HG02870 (cell line): ENCODE results near the gene RPL18A.
A peak's percentile ranks its signal among the peaks of the same experiment; 100 is the strongest.

ENCODE experiments used
- ATAC-seq: cut with Tn5 transposase; IDR thresholded peaks from one replicate; pipeline ENCODE4 v1.9.1; 2021; ENCODE audit warnings: mild to moderate bottlenecking, moderate library complexity; ENCODE audit not compliant: unreplicated experiment

The RPL18A gene

DNA sequence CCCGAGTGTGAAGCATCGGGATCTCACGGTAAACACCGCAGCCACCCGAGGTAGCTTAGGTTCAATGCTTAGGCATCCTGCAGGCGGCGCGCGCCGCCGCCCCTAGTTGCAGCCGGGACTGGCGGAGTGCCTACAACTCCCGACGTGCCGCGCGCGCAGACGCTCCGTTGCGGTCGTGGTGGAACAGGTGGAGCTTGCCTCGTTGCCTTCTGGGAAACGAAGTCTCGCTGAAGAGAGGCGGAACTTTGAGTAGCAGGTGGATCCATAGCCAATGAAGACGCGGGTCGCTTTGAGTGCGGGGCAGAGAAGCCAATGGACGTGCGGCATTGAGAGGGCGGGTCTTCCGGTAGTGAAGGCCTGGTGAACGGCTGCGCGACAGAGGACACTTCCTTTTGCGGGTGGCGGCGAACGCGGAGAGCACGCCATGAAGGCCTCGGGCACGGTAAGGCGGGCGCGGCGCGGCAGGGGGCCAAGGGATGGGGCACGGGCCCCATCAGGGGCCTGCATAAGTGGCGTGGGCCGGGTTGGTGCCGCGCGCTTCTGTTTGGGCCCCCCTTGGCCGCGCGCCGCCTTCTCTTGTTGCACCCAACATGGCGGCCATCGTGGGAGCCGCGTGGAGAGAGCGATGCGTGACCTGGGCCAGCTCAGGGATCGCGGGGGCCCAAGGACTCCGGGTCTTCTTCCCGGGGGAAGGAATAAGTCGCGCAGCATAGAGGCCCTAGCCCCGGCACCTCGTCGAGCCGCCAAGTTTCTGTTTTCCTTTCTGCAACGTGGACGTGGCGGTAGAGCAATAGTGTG, at the start of gene RPL18A:
Gene RPL18A (plus strand): TSS at position 378 of the 798 bp plus-strand sequence. CDS start 47 bp downstream, at position 425.
- peak; percentile 93 for ATAC-seq

DNA sequence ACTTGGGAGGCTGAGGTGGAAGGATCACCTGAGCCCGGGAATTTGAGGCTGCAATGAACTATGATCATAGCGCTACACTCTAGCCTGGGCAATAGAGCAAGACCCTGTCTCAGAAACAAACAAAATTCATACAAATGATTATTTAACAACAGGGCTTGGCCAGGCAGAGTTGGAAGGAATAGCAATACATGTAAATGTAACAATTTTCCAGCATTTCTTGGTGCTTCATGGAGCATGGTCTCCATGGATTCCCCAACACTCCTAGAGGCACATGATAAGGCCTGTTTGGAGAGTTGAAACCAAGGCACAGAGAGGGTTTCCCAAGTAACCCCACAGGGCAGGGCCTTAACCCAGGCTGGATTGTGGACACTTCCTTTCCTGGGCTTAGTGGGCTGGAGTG, 48.6 kb upstream of the RPL18A start:
- no peak for ATAC-seq

DNA sequence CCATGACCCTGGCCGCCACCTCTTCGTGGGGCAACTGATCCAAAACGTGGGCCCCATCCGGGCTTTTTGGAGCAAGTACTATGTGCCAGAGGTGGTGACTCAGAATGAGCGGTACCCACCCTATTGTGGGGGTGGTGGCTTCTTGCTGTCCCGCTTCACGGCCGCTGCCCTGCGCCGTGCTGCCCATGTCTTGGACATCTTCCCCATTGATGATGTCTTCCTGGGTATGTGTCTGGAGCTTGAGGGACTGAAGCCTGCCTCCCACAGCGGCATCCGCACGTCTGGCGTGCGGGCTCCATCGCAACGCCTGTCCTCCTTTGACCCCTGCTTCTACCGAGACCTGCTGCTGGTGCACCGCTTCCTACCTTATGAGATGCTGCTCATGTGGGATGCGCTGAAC, 48.0 kb upstream of the RPL18A start:
- ATAC-seq: no peak

DNA sequence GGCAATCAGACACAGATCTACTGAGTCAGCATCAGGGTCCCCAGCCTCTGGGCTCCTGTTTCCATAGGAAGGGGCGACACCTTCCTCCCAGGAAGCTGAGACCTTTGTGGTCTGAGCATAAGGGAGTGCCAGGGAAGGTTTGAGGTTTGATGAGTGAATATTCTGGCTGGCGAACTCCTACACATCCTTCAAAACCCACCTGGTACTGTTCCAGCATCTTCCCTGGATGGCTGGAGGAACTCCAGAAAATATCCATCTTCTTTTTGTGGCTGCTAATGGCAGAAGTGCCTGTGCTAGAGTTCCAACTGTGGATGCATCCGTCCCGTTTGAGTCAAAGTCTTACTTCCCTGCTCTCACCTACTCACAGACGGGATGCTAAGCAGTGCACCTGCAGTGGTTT, 47.6 kb upstream of the RPL18A start:
- ATAC-seq: no peak

DNA sequence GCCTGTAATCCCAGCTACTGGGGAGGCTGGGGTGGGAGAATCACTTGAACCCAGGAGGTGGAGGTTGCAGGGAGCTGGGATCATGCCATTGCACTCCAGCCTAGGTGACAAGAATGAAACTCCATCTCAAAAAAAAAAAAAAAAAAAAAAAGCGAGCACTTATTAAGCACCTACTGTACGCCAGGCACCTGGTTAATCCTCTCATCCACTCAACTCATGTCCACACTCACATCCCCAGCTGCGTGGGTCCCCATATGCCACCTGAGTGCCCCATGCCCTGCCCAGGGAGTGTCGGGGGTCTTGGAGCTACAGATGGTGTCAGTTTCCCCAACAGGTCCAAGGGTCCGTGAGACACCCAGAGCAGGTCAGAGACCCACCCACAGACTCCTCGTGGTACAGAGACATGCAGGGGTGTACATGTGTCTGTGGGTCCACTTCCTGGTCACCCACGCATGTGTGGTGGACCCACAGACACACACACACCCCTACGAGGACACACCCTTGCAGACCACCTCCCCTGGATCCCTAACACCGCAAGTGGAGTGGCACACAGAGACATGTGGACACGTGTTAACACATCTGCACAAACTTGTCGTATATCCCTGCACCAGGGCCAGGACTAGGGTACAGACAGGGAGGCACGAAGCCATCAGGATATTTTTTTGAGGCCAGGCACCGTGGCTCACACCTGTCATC, 41.9 kb upstream of the RPL18A start:
- ATAC-seq: no peak

DNA sequence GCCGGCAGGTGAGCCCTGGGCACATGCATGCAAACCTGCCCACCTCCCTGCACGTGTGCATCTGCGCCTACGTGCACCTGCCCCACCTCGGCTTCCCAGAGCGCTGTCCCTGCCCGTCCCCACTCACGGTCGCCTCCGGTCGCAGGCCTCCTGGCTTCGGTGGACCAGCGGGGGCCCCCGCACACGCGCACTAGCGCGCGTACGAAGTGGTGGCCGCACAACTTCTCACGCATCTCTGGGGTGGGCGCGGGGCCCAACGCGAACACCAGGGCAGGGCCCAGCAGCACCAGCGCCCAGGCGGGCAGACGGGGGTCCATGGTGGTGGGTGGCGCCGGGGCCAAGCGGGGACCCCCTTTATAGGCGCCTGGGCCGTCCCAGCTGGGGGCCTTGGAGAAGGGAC, 38.5 kb upstream of the RPL18A start, which contains the start of gene INSL3:
Gene INSL3 (minus strand): TSS at position 330 of the 400 bp plus-strand sequence. CDS start 13 bp downstream, at position 317.
- ATAC-seq: no peak

DNA sequence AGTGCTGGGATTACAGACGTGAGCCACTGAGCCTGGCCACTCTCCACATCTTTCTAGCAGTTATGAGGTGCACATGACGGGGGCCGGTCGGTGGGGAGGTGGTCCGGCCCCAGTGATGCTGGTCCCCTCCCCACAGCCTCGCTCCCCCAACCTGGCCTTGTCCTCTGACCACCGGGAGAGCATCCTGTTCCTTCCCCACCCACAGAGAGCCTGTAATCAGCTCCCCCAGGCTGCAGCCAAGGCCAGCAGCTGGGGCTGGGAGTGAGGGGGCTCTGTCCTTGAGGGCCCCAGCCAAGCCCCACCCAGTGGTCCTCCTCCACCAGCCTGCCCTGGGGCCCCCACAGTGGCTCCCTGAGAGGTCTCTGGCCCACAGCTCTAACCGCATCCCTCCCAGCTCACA, 35.4 kb upstream of the RPL18A start:
- ATAC-seq: no peak

DNA sequence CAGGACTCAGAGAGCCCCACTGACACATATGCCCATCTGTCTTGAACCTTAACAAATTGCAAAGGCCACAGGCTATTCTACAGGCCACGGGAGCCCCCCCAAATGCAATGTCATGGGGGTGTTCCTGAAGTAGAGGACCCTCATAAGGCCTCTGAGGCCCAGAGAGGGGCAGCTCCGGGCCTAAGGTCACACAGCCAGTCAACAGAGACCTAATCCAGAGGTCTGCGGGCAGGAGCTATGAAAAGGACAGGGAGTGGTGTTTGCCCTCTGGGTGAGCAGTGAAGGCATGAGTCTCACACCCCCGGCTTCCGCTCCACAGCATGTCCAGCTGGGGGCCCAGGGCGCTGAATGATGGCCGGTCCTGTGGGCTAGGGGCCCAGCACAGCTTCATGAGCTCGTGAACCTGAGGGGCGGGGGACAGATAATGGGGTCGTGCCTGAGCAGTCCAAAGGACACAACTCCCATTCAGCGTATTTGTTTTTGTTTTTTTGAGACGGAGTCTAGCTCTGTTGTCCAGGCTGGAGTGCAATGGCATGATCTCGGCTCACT, 33.1 kb upstream of the RPL18A start:
- no peak for ATAC-seq

DNA sequence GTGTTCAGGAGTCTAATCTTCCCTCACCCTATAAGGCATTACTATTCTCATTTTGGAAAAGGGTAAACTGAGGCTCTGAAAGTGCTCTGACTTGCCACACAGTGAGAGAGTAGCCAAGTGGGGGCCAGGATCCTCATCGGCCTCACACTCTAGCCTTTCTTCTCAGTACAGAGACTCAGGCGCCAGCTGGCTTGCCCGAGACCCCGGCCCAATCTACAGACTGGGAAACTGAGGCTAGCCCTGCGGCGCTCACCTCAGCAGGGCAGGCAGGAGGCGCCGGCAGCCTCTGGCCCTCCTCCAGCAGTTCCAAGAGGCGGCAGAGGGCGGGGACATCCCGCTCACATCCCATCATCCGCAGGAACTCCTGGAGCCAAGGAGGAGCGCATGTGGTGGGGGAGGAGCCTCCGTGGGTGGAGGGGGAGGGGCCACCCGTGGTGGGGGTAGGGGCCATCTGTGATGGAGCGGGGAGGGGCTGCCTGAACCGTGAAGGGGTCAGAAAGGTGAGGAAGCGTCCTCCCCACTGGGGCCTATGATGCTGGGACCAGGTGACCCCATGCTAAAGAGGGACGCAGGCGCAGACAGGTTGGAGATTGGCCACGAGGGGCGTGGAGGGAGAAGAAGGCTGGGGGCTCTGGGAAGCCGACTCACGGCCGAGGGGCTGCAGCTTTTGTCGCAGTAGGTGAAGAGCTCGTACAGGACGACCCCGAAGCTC, 29.7 kb upstream of the RPL18A start:
- no peak for ATAC-seq

DNA sequence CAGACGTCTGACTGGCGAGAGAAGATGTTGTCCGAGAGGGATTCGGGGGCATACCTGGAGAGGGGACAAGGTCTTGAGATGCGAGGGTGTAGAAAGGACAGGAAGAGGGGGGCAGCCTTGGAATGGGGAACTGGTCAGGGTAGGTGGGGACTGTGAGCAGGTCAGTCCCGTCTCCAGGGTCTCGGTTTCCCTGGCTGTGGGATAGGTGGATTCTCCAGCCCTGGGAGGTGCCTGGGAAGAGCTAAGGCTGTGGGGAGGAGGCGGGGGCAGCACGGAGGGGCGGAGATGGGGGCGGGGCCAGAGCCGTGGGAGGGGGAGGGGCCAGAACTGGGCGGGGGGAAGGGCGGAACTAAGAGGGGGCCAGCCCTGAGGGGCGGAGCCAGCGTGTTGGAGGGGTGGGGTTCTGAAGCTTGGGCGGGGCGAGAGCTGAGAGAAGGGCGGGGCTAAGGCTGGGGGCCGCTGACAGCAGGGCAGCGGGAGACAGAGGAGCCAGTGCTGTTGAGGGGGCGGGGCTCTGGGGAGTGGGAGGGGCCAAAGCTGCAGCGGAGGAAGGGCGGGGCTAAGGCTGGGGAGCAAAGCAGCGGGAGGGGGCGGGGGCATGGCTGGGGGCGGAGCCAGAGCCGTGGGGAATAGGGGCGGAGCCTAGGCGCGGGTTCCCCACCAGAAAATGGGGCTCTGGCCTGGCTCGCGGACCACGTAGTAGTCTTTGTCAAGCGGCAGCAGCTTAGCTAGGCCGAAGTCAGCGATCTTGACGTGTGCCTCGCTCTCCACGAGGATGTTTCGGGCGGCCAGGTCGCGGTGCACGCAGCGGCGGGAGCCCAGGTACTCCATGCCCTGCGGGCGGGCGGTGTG, 28.9 kb upstream of the RPL18A start:
- no peak for ATAC-seq

DNA sequence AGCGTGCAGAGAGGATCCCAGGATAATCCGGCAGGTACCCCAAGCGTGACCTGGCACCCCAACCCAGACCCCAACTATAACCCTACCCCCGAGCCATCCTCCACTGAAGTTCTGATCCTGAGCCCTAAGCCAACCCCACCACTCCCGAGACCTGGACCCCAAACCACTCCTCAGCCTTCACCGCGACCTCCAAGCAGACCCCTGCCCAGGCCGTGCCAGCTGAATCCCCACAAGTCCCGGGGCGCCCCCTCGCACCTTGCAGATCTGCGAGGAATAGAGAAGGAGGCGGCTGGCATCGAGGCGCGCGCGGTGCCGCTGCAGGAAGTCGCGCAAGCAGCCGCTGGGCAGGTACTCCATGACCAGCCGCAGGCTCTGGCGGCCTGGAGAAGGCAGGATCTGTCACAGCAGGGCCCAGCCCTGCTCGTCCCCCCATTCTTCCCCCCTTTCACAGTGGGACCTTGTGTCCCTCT, 28.3 kb upstream of the RPL18A start:
- no peak for ATAC-seq

DNA sequence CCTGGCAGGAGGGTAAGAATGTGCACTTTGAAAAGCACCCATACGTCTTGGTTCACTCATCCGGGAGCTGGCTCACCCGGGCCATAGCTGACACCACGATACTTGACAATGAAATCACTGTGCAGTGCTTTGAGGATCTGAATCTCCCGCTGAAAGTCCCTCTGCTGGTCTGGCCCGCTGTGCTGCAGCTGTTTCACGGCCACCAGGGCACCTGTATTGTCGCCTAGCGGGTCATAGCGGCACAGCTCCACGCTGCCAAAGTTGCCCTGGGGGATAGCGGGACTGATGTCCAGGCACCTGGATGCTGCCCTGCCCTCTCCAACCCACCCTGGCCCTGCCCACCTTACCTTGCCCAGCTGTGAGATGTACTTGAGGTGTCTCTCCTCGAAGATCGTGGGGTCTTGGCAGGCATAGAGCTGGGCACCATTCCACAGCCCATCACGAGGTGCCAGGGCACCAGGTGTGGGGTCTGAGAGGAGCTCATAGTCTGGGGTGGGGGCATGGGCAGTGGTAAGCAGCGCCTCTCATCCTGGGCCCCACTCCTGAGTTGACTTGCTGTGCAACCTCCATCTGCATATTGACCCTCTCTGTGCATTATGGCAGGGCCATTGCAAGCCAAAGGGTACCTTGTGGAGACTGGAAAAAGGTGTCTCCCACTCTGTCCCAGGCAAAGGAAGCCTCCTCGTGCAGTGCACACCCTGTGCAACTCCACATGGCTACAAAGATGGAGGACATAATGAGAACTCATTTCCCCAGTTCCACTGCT, 27.1 kb upstream of the RPL18A start:
- no peak for ATAC-seq

DNA sequence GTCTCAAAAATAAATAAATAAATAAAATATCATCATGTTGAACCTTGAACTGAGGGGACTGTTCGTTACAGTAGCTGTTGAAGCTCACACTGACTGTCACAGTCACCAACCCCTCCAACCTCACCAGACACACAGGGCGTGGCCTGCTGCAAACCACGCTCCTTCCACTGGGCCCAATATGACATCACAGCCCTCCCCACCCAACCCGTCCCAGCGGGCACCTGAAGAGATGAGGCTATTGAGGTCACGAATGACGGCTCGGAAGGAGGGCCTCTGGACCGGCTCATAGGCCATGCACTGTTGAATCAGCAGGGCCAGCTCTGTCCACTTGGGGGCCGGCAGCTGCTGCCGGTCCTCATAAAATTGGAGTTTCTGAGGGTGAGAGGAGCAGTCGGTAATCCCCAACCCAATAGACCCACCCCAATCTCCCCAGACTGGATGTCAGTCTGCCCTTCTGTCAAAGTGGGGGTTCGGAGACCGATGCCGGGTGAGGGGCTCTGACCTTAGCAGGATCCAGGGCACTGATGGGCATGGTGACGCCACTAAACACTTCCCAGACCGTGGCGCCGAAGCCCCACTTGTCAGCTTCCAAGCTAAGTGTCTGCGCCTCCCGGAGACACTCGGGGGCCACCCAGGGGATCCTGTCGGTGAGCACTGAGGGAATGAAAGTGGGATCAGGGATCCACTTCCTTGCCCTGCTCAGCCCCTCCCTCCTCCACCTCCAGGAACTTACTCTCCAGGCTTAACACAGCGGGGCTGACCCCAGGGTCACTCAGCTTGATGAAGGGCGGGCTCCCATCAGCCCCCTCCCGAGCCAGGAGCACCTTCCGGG, 25.1 kb upstream of the RPL18A start:
- ATAC-seq: no peak

DNA sequence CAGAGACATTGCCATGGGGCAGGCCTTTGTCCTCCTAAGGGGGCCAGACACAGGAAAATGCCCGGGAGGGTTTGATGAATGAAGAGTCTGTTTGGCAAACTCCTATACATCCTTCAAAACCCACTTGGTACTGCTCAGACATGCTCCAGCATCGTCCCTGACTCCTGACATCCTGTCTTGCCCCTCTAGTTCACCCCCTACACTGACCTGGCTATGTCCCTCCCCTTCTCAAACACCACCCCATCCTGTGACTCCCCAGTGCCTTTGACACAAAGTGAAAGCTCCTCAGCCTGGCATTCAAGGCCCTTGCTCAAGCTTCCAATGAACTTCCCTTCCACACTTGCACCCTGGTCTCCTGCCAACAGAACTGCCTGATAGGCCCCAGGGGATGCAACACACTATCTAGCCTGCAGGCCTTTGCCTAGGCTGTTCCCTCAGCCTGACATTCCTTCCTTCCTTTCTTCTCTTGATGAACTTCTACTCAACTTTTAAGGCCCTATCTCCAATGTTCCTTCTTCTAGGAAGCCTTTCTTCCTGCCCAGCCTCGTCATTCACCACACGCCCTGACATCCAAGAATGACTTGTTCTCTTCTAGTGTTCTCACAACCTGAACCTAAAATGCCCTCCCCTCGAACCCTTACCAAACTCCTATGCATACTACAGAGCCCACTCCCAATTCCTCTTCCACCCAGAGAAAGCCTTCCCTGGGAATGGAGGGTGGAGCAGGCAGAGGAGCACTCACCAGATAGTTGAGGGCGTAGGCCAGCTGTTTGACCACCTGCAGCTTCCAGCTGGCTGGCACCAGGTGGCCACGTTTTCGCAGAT, 24.3 kb upstream of the RPL18A start:
- no peak for ATAC-seq

DNA sequence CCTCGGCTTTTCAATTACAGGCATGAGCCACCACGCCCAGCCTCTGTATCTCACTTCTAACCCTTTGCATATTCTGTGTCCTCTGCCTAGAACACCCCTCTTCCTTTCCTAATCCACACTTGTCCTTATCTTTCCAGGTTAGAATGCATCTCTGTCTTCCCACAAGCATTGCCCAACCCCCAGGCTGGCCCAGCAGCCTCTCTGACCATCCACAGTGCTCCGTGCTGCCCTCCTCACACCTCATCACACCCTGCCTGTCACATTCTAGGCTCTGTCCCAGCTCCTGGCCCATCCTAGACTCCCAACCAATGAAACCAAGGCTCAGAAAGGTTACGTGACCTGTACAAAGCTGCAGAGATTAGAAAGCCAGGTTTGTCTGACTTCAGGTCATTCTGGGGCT, 23.2 kb upstream of the RPL18A start:
- no peak for ATAC-seq

DNA sequence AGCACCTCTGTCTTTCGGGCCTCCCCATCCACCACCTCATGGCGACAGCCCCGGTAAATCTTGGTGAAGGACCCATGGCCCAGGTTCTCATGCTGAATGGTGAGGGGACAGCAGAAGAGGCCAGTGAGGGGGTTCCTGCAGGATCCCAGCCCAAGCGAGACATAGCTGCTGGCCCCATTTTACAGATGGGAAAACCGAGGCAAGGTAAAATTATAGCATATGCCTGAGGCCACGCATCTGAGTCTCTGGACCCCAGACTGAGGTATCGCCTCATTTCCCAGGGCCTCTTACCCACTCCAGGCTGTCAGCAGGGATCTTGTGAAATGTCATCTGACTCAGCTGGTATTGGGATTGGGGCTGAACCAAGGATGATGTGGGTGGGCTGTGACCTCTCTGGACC, 21.7 kb upstream of the RPL18A start:
- no peak for ATAC-seq

DNA sequence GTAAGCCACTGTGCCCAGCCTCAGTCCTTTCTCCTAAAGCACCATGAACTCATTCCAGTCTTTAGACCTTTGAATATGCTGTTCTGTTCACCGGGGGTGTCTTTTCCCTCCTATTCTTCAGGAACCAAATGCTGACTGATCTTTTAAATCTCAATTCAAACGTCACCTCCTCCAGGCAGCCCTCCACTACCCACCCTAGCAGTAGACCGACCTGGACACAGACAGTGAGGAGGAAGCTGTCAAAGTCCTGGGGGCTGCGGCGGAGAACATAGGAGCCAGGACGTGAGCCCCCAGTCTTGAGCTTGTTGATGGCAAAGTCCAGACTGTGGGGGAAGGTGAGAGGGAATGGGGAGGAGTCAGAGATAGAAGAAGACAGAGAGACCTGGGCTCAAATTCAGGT, 19.7 kb upstream of the RPL18A start:
- ATAC-seq: no peak

DNA sequence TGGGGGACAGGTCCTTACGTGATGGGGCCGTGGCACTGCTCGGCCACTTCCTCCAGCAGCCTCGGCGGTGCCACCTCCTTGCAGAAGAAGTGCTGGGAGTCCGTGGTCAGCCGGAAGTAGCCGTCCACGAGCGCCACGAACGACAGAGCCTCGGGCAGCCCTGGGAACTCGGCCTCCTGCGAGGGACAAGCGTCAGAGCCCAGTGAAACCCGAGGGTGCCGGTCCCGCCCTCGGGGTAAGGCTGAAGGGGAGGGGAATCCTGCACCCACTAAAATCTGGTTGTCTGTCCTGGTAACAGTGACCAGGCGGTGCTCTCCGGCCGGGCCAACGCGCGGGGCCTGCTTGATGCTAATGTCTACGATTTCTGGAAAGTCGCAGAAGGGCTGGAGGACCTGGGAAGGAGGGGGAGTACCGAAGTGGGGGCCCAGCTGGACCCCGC, 18.3 kb upstream of the RPL18A start:
- no peak for ATAC-seq
